SU-DHL-6 (cell line): ENCODE results near the gene SLC7A7.

Experiments
- H2AFZ ChIP-seq: fragments of 200-600 bp; sonication (generic); 2 replicates; pipeline ENCODE4 v1.6.1; 2014; ENCODE audit warnings: low read depth, mild to moderate bottlenecking, moderate library complexity, mixed read lengths, antibody characterized with exemption, low read length; ENCODE audit not compliant: severe bottlenecking
- H3F3A ChIP-seq: fragments of 200-600 bp; shearing (Covaris generic); 2 replicates; pipeline ENCODE4 v1.6.0; 2016; ENCODE audit warnings: antibody characterized with exemption, mild to moderate bottlenecking; ENCODE audit not compliant: insufficient read depth
- H3K27ac ChIP-seq: fragments of 200-600 bp; sonication (generic); 2 replicates; pipeline ENCODE4 v1.5.1; 2016; ENCODE audit warnings: low read depth, mild to moderate bottlenecking, low read length, moderate library complexity, mixed read lengths
- H3K27me3 ChIP-seq: fragments of 200-600 bp; sonication (generic), shearing (Covaris generic); 2 replicates; pipeline ENCODE4 v1.6.0; 2014; ENCODE audit warnings: mild to moderate bottlenecking, low read length
- H3K36me3 ChIP-seq: fragments of 200-600 bp; sonication (generic); 2 replicates; pipeline ENCODE4 v1.6.1; 2014; ENCODE audit warnings: mild to moderate bottlenecking, low read length, mixed read lengths
- H3K4me2 ChIP-seq: fragments of 300-600, 200-600 bp; shearing (Covaris generic), sonication (generic); 2 replicates; pipeline ENCODE4 v1.6.0; 2014; ENCODE audit warnings: low read length, low read depth, mild to moderate bottlenecking; ENCODE audit not compliant: poor library complexity, severe bottlenecking
- H3K4me3 ChIP-seq: fragments of 200-600 bp; sonication (generic); 2 replicates; pipeline ENCODE4 v1.5.1; 2014; ENCODE audit warnings: antibody characterized with exemption, low read length, mild to moderate bottlenecking, mixed read lengths; ENCODE audit not compliant: insufficient read depth, poor library complexity, severe bottlenecking
- H3K79me2 ChIP-seq: fragments of 200-600 bp; sonication (generic); 2 replicates; pipeline ENCODE4 v1.6.1; 2014; ENCODE audit warnings: mild to moderate bottlenecking, low read length, moderate library complexity; ENCODE audit not compliant: insufficient read depth
- H3K9ac ChIP-seq: fragments of 200-600 bp; sonication (generic); 2 replicates; pipeline ENCODE4 v1.7.0; 2014; ENCODE audit warnings: mild to moderate bottlenecking, low read length
- H3K9me2 ChIP-seq: fragments of 200-600 bp; sonication (generic); replicated peaks from 2 replicates; pipeline ENCODE4 v1.6.1; 2014; ENCODE audit warnings: low read length; ENCODE audit not compliant: insufficient read depth
- H3K9me3 ChIP-seq: fragments of 200-600 bp; sonication (generic); 2 replicates; pipeline ENCODE4 v1.6.1; 2014; ENCODE audit warnings: low read length, mixed read lengths; ENCODE audit not compliant: insufficient read depth
- H4K20me1 ChIP-seq: fragments of 200-600 bp; sonication (generic); 2 replicates; pipeline ENCODE4 v1.6.1; 2014; ENCODE audit warnings: low read depth, mild to moderate bottlenecking, antibody characterized with exemption, low read length, moderate library complexity, mixed read lengths
- CTCF ChIP-seq: fragments of 200-600 bp; sonication (generic); IDR thresholded peaks from one replicate; pipeline ENCODE4 v1.5.1; 2017; ENCODE audit warnings: antibody characterized with exemption, mild to moderate bottlenecking, low read length, moderate library complexity; ENCODE audit not compliant: insufficient read depth, poor library complexity, severe bottlenecking
- EZH2phosphoT487 ChIP-seq: fragments of 200-600 bp; sonication (generic), shearing (Covaris generic); conservative IDR thresholded peaks from 2 replicates; pipeline ENCODE4 v1.6.1; 2018; ENCODE audit warnings: mild to moderate bottlenecking, antibody characterized with exemption, low read length, moderate library complexity, mixed read lengths

SLC7A7 gene

GRCh38 chr14:22768947-22769346, 46.3 kb downstream of the SLC7A7 start:
- peaks cover 13% of the 10 kb centered on the region for H3K36me3 ChIP-seq
- H3K79me2 ChIP-seq: peaks cover 29% of the 10 kb centered on the region

GRCh38 chr14:22767323-22767589, 48.0 kb downstream of the SLC7A7 start:
- H3F3A ChIP-seq: peaks cover 10% of the 10 kb centered on the region; the same call in 1 of the 2 replicates
- H4K20me1 ChIP-seq: no peaks in the 10 kb centered on the region; the same call in 1 of the 2 replicates
- peak overlapping the region; percentile 62 for H3K27ac ChIP-seq
- peaks cover 13% of the 10 kb centered on the region for H3K36me3 ChIP-seq
- H3K9ac ChIP-seq: peak overlapping the region; percentile 85
- peaks cover 29% of the 10 kb centered on the region for H3K79me2 ChIP-seq
- H2AFZ ChIP-seq: no peak overlapping the region
- H3K4me3 ChIP-seq: peak overlapping the region; percentile 78
- H3K4me2 ChIP-seq: peak overlapping the region; percentile 85
- no peaks in the 10 kb centered on the region for H3K9me2 ChIP-seq
- TF ChIP-seq EZH2phosphoT487 (no peak), CTCF (no peak)
- no peaks in the 10 kb centered on the region for H3K9me3 ChIP-seq
- no peaks in the 10 kb centered on the region for H3K27me3 ChIP-seq

More at GRCh38 chr14:22768947-22769346, 46.3 kb downstream of the SLC7A7 start:
- H3K9me3 ChIP-seq: no peaks in the 10 kb centered on the region
- TF ChIP-seq CTCF (no peak), EZH2phosphoT487 (no peak)
- H3K27me3 ChIP-seq: no peaks in the 10 kb centered on the region
- no peak overlapping the region for H3K4me3 ChIP-seq
- H4K20me1 ChIP-seq: no peaks in the 10 kb centered on the region; the same call in 1 of the 2 replicates
- H3K4me2 ChIP-seq: no peak overlapping the region
- no peak overlapping the region for H3K27ac ChIP-seq
- no peak overlapping the region for H2AFZ ChIP-seq
- peaks cover 18% of the 10 kb centered on the region; the same call in 1 of the 2 replicates for H3F3A ChIP-seq
- no peaks in the 10 kb centered on the region for H3K9me2 ChIP-seq
- no peak overlapping the region for H3K9ac ChIP-seq

- Histone ChIP-seq H3K27me3 (no peaks in the 10 kb centered on the region), H3K4me3 (peak within 1 kb of the TSS; percentile 78), H3F3A (peaks cover 10% of the 10 kb centered on the region; the same call in 1 of the 2 replicates), H3K27ac (peak within 1 kb of the TSS; percentile 62), H2AFZ (peak within 1 kb of the TSS; percentile 57), H3K79me2 (peaks cover 29% of the 10 kb centered on the region), H3K9ac (peak within 1 kb of the TSS; percentile 85), H4K20me1 (no peaks in the 10 kb centered on the region; the same call in 1 of the 2 replicates), H3K36me3 (peaks cover 13% of the 10 kb centered on the region), H3K9me3 (no peaks in the 10 kb centered on the region), H3K9me2 (no peaks in the 10 kb centered on the region), H3K4me2 (peak within 1 kb of the TSS; percentile 85)
- TF ChIP-seq EZH2phosphoT487 (no peak), CTCF (no peak)
These were observed 48.5 kb downstream of the SLC7A7 start, which contains the start of gene OXA1L for GRCh38 chr14:22766457-22767322. Gene OXA1L (plus strand): TSS chr14:22766688. CDS start chr14:22766702, 14 bp downstream.
